CD14-positive monocyte (primary cell): Measurements from ENCODE around the gene DPP6. TPM values are rescaled to one million over a fixed set of nuclear protein-coding genes. Genes with fewer than 3 reads are reported as not detected.

Source experiments
- DNase-seq, 3 donors: peaks; one replicate each; pipeline ENCODE4 v3.0.0-alpha.2; 2011 to 2022
- H2AFZ ChIP-seq: 2 replicates; pipeline ENCODE4 v1.6.0; 2012; ENCODE audit warnings: mild to moderate bottlenecking, low read depth, low read length, inconsistent platforms; ENCODE audit not compliant: insufficient read depth, poor library complexity, severe bottlenecking
- H3K27ac ChIP-seq, 2 donors: 1 replicate in 1 of 2; 2 replicates in 1 of 2; pipeline ENCODE4 v1.5.1; 2012 to 2013; ENCODE audit warnings: low read length in 2 of 2, control low read depth in 1 of 2, inconsistent platforms in 1 of 2, low read depth in 1 of 2, mild to moderate bottlenecking in 1 of 2
- H3K27me3 ChIP-seq, 2 donors: one replicate each; pipeline versions ENCODE4 v1.6.0 to v1.6.1; 2011 to 2013; ENCODE audit warnings: low read length in 2 of 2; ENCODE audit not compliant: control insufficient read depth in 2 of 2, insufficient read depth in 2 of 2
- H3K36me3 ChIP-seq, 2 donors: replicated peaks in 1 of 2; 1 replicate in 1 of 2; 2 replicates in 1 of 2; pipeline versions ENCODE4 v1.5.1 to v1.6.1; 2012 to 2013; ENCODE audit warnings: low read length in 2 of 2, control low read depth in 1 of 2, inconsistent platforms in 1 of 2, mild to moderate bottlenecking in 1 of 2; ENCODE audit not compliant: insufficient read depth in 2 of 2, control insufficient read depth in 1 of 2
- H3K4me1 ChIP-seq, 2 donors: 1 replicate in 1 of 2; 2 replicates in 1 of 2; pipeline versions ENCODE4 v1.5.1 to v1.6.1; 2012 to 2013; ENCODE audit warnings: low read length in 2 of 2, control low read depth in 1 of 2, inconsistent platforms in 1 of 2, mild to moderate bottlenecking in 1 of 2, moderate library complexity in 1 of 2; ENCODE audit not compliant: insufficient read depth in 2 of 2, control insufficient read depth in 1 of 2
- H3K4me2 ChIP-seq: replicated peaks from 2 replicates; pipeline ENCODE3; 2012; ENCODE audit warnings: low read length, moderate library complexity, mild to moderate bottlenecking; ENCODE audit not compliant: poor library complexity, severe bottlenecking; ENCODE audit errors: extremely low read depth
- H3K4me3 ChIP-seq, 3 experiments: fragments of 200-600 bp in 1 of 3; sonication (generic) in 1 of 3; replicated peaks in 1 of 3; 1 replicate in 2 of 3; 2 replicates in 1 of 3; pipeline ENCODE4 v1.5.1; 2011 to 2013; ENCODE audit warnings: low read length in 3 of 3, mild to moderate bottlenecking in 3 of 3, control low read depth in 2 of 3, low read depth in 2 of 3, inconsistent platforms in 1 of 3, moderate library complexity in 1 of 3
- H3K79me2 ChIP-seq: 2 replicates; pipeline ENCODE4 v1.6.0; 2012; ENCODE audit warnings: mild to moderate bottlenecking, control low read depth, inconsistent platforms, low read length, moderate library complexity; ENCODE audit not compliant: insufficient read depth
- H3K9ac ChIP-seq: 2 replicates; pipeline ENCODE4 v1.6.0; 2017; ENCODE audit warnings: low read length, mild to moderate bottlenecking; ENCODE audit not compliant: insufficient read depth, poor library complexity, severe bottlenecking
- H3K9me3 ChIP-seq, 2 donors: replicated peaks in 1 of 2; 1 replicate in 1 of 2; 2 replicates in 1 of 2; pipeline versions ENCODE4 v1.5.1 to v1.6.1; 2012 to 2013; ENCODE audit warnings: low read length in 2 of 2, control low read depth in 1 of 2; ENCODE audit not compliant: control insufficient read depth in 1 of 2, insufficient read depth in 1 of 2
- H4K20me1 ChIP-seq: 2 replicates; pipeline ENCODE4 v1.6.0; 2012; ENCODE audit warnings: mild to moderate bottlenecking, low read length, control low read depth, moderate library complexity; ENCODE audit not compliant: insufficient read depth
- H3K27ac Mint-ChIP-seq, 7 donors: one replicate each; pipeline ENCODE4 v1.8.0; 2020; ENCODE audit warnings: mild to moderate bottlenecking in 7 of 7, mixed read lengths in 7 of 7, moderate library complexity in 6 of 7, inconsistent platforms in 2 of 7
- H3K27me3 Mint-ChIP-seq, 3 donors: one replicate each; pipeline ENCODE4 v1.8.0; 2021 to 2022; ENCODE audit warnings: low read depth in 3 of 3, mild to moderate bottlenecking in 3 of 3, mixed read lengths in 3 of 3, moderate library complexity in 3 of 3, inconsistent platforms in 1 of 3
- H3K36me3 Mint-ChIP-seq, 2 donors: one replicate each; pipeline ENCODE4 v1.8.0; 2020; ENCODE audit warnings: mixed read lengths in 2 of 2, inconsistent platforms in 1 of 2, mild to moderate bottlenecking in 1 of 2
- H3K4me1 Mint-ChIP-seq: one replicate; pipeline ENCODE4 v1.8.0; 2020; ENCODE audit warnings: mild to moderate bottlenecking, mixed read lengths
- H3K4me3 Mint-ChIP-seq, 2 donors: one replicate each; pipeline ENCODE4 v1.8.0; 2020; ENCODE audit warnings: mild to moderate bottlenecking in 2 of 2, mixed read lengths in 2 of 2, moderate library complexity in 1 of 2
- H3K9me3 Mint-ChIP-seq, 7 donors: one replicate each; pipeline ENCODE4 v1.8.0; 2020 to 2022; ENCODE audit warnings: mixed read lengths in 7 of 7, mild to moderate bottlenecking in 6 of 7, moderate library complexity in 6 of 7, inconsistent platforms in 2 of 7
- CTCF ChIP-seq: fragments of 200-600 bp; IDR thresholded peaks from one replicate; pipeline ENCODE4 v1.8.0; 2022; ENCODE audit warnings: antibody characterized with exemption, mild to moderate bottlenecking
- WGBS: methylation state at CpG from one replicate; pipeline ENCODE4 v1.1.5; 2013; ENCODE audit warnings: missing lambda C conversion rate; ENCODE audit not compliant: insufficient coverage; 5-methylcytosine and 5-hydroxymethylcytosine counted together
- intact Hi-C, 2 donors: fragments of 100-400 bp; cut with micrococcal nuclease; formaldehyde crosslinking; loops; one replicate each; pipeline versions ENCODE4 v1.15.0 to v1.15.1; 2023
- polyA plus RNA-seq, 3 donors: library from polyadenylated mRNA; depleted of rRNA in 1 of 3; unstranded in 2 of 3; stranded (reverse) in 1 of 3; fragments of 300-500 nt in 2 of 3; fragments of >200 nt in 1 of 3; fragmentation: Illumina TruSeq in 2 of 3; gene quantifications; 1 replicate in 2 of 3; 2 replicates in 1 of 3; pipeline ENCODE4 v1.2.3, GENCODE V29; 2012 to 2021

The DPP6 gene
- polyA plus RNA-seq, 3 donors = not detected

DNA sequence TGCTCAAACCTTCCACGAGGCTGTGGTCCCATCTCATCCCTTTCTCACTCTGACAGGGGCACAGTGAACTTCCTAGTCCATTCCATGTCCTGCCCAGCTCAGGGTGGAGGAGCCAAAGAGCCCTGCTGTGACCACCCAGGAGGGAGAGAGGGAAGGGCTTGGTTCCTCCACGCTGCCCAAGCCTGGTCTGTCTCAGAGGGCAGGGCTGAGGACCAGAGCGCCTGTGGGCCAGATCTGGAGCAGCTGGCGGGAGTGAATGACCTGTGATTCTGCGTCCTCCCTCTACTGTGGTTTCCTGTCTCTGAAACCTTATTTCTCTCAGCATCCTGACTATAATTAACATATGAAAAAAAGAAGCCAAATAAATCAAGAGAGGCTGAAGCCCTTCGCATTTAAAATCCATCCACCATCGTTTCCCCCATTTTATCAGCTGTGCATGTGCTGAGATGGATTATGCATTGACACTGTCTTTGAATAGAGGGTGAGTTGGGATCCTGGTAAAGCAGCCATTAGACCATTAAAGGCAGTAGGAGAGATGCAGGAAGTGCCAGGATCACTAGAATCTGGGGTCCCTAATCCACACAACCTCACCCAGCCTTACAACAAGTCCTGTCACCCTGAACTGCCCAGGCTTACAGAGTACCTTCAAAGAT is 165.6 kb downstream of the DPP6 start:
- Histone ChIP-seq H3K9ac (no peak overlapping the region), H3K9me3 (peaks cover 33 to 46% of the 10 kb centered on the region in 2 donors), H3K4me1 (no peaks in the 10 kb centered on the region), H3K27me3 (no peaks in the 10 kb centered on the region), H3K4me2 (no peak overlapping the region), H3K79me2 (no peaks in the 10 kb centered on the region), H4K20me1 (no peaks in the 10 kb centered on the region), H3K27ac (no peak overlapping the region), H3K36me3 (no peaks in the 10 kb centered on the region), H2AFZ (no peak overlapping the region), H3K4me3 (no peak overlapping the region)
- 50% methylated on average over 4 of the region's 7 CpGs for WGBS
- H3K27ac Mint-ChIP-seq = no peak overlapping the region
- H3K4me3 Mint-ChIP-seq = no peak overlapping the region
- intact Hi-C loops = no loop called here
- peaks cover 6 to 33% (median 15%) of the 10 kb centered on the region in 7 donors for H3K9me3 Mint-ChIP-seq
- H3K4me1 Mint-ChIP-seq = no peaks in the 10 kb centered on the region
- H3K36me3 Mint-ChIP-seq = no peaks in the 10 kb centered on the region
- H3K27me3 Mint-ChIP-seq = peaks cover 0 to 3% (median 2%) of the 10 kb centered on the region in 3 donors
- TF ChIP-seq CTCF = no peak
- DNase-seq = no peak

- Mint-ChIP-seq H3K4me3 (no peak overlapping the region), H3K27ac (no peak overlapping the region), H3K4me1 (no peaks in the 10 kb centered on the region), H3K9me3 (peaks cover 7 to 23% (median 14%) of the 10 kb centered on the region in 7 donors), H3K36me3 (no peaks in the 10 kb centered on the region), H3K27me3 (no peaks in the 10 kb centered on the region)
- Histone ChIP-seq H3K4me3 (no peak overlapping the region), H3K27ac (no peak overlapping the region), H3K9ac (no peak overlapping the region), H2AFZ (no peak overlapping the region), H3K4me2 (no peak overlapping the region), H3K9me3 (peaks cover 27 to 41% of the 10 kb centered on the region in 2 donors), H4K20me1 (no peaks in the 10 kb centered on the region), H3K27me3 (no peaks in the 10 kb centered on the region), H3K4me1 (no peaks in the 10 kb centered on the region), H3K79me2 (no peaks in the 10 kb centered on the region), H3K36me3 (no peaks in the 10 kb centered on the region)
- TF ChIP-seq CTCF = no peak
- DNase-seq = no peak
- 29% methylated on average over 3 of the region's 6 CpGs for WGBS
- intact Hi-C loops = no loop called here
Observed at GRCh38 chr7:154231732-154232131, 179.5 kb downstream of the DPP6 start.
